Measurements from ENCODE around the gene HIVEP3. TPM values are rescaled to one million over a fixed set of nuclear protein-coding genes. Genes with fewer than 3 reads are reported as not detected.

The HIVEP3 gene
- polyA plus RNA-seq, 1 of the 3 experiments (the other 2 are of a cell fraction): 6.4 TPM

- Histone ChIP-seq H3K36me3 (replicated peaks in 1 of 2; ENCODE audit: control insufficient read depth in 1 of 2, insufficient read depth in 2 of 2, low read length in 1 of 2) (no peaks in the 10 kb centered on the region), H4K20me1 (ENCODE audit: insufficient read depth) (no peaks in the 10 kb centered on the region), H3F3A (replicated peaks; ENCODE audit: insufficient read depth) (no peaks in the 10 kb centered on the region), H3K4me1 (ENCODE audit: control insufficient read depth in 1 of 2, insufficient read depth in 2 of 2, low read depth in 1 of 2, low read length in 1 of 2) (peaks cover 6 to 20% of the 10 kb centered on the region in 2 experiments; a peak in 2 of 4 replicates), H3K27ac (ENCODE audit: low read depth in 2 of 2, low read length in 1 of 2) (no peak overlapping the region), H3K79me2 (ENCODE audit: insufficient read depth) (no peaks in the 10 kb centered on the region), H2AFZ (ENCODE audit: low read depth) (no peak overlapping the region), H3K4me2 (no peak overlapping the region), H3K9me2 (no peaks in the 10 kb centered on the region), H3K9me3 (no peaks in the 10 kb centered on the region), H3K9ac (no peak overlapping the region), H3K4me3 (ENCODE audit: low read depth in 2 of 2, low read length in 1 of 2) (no peak overlapping the region), H3K27me3 (ENCODE audit: insufficient read depth) (no peaks in the 10 kb centered on the region)
- WGBS (ENCODE audit: low lambda C conversion rate): 92% methylated on average over 7 of the region's 7 CpGs
- TF ChIP-seq TAF1 (IDR thresholded peaks at IDR 0.05; ENCODE audit: borderline replicate concordance, low read depth, low read length) (no peak), RFX5 (IDR thresholded peaks at IDR 0.05; ENCODE audit: low read length) (no peak), USF2 (IDR thresholded peaks at IDR 0.05; ENCODE audit: borderline replicate concordance, low read depth, low read length) (no peak), MAX (IDR thresholded peaks at IDR 0.05; ENCODE audit: low read depth) (no peak), RXRA (IDR thresholded peaks at IDR 0.05; ENCODE audit: borderline replicate concordance, low read depth) (no peak), MEF2A (IDR thresholded peaks at IDR 0.05; ENCODE audit: borderline replicate concordance, low read depth) (no peak), RCOR1 (IDR thresholded peaks at IDR 0.05; ENCODE audit: low read length) (no peak), EP300 (IDR thresholded peaks at IDR 0.05; ENCODE audit: borderline replicate concordance in 1 of 2, low read depth in 1 of 2, low read length in 1 of 2) (no peak), SIN3A (IDR thresholded peaks at IDR 0.05; ENCODE audit: borderline replicate concordance, low read depth, low read length) (no peak), POLR2AphosphoS5 (IDR thresholded peaks at IDR 0.05; ENCODE audit: low read depth, low read length) (no peak), ELF1 (IDR thresholded peaks at IDR 0.05) (no peak), EZH2phosphoT487 (IDR thresholded peaks at IDR 0.05; ENCODE audit: borderline replicate concordance, low read depth) (no peak), REST (IDR thresholded peaks at IDR 0.05; ENCODE audit: low read depth, low read length) (no peak)
- DNase-seq: no peak
- ChIA-PET CTCF (interaction anchor here (0.6 kb wide), 1 partner anchor 31 kb away, joined by 3 read pairs; no protein-coding TSS in a partner anchor), POLR2A (no interaction called here)
Measured at GRCh38 chr1:41668054-41668660, 250.6 kb downstream of the HIVEP3 start.
